HG02885 (cell line): ENCODE measurements around the gene NAA60.

ENCODE experiments used
- ATAC-seq: cut with Tn5 transposase; IDR thresholded peaks from one replicate; pipeline ENCODE4 v1.9.1; 2021; ENCODE audit warnings: mild to moderate bottlenecking; ENCODE audit not compliant: unreplicated experiment, poor library complexity

NAA60 gene

GRCh38 chr16:3443108-3444031 lies at the start of gene NAA60, which contains the start of gene ZNF597:
Gene NAA60 (plus strand): TSS chr16:3443680. CDS start chr16:3476228, 32,548 bp downstream.
Gene ZNF597 (minus strand): TSS chr16:3443504. CDS start chr16:3443153, 351 bp downstream.
- ATAC-seq: peak; percentile 91

- ATAC-seq: no peak
These were observed 43.1 kb upstream of the NAA60 start for GRCh38 chr16:3400446-3400778.

GRCh38 chr16:3400779-3401688 lies 42.4 kb upstream of the NAA60 start, which contains the start of the genes ZNF174 and ZSCAN32:
Gene ZNF174 (plus strand): TSS chr16:3401215. CDS start chr16:3402005, 790 bp downstream.
Gene ZSCAN32 (minus strand): TSS chr16:3401004. CDS start chr16:3397557, 3,447 bp downstream.
- peak; percentile 97 for ATAC-seq

GRCh38 chr16:3401719-3402397 lies 41.6 kb upstream of the NAA60 start:
- ATAC-seq: no peak

- no peak for ATAC-seq
These were observed 34.8 kb upstream of the NAA60 start for GRCh38 chr16:3408561-3409197.

GRCh38 chr16:3413730-3414379 lies 29.6 kb upstream of the NAA60 start:
- ATAC-seq: no peak

GRCh38 chr16:3431779-3432219 lies 11.7 kb upstream of the NAA60 start:
- no peak for ATAC-seq

GRCh38 chr16:3434373-3434772 lies 9.1 kb upstream of the NAA60 start:
- ATAC-seq: no peak

- ATAC-seq: no peak
These were observed 3.8 kb upstream of the NAA60 start for GRCh38 chr16:3439637-3440036.

GRCh38 chr16:3444032-3444388 lies 530 bp downstream of the NAA60 start:
- peak; percentile 16 for ATAC-seq

- no peak for ATAC-seq
These were observed 10.6 kb downstream of the NAA60 start for GRCh38 chr16:3454093-3454492.

- ATAC-seq: no peak
These were observed 11.2 kb downstream of the NAA60 start for GRCh38 chr16:3454631-3455147.

GRCh38 chr16:3457434-3458252 lies 14.2 kb downstream of the NAA60 start:
- peak; percentile 81 for ATAC-seq

GRCh38 chr16:3458278-3458851 lies 14.9 kb downstream of the NAA60 start:
- ATAC-seq: no peak

- no peak for ATAC-seq
These were observed 15.4 kb downstream of the NAA60 start for GRCh38 chr16:3458852-3459361.

- ATAC-seq: no peak
These were observed 16.1 kb downstream of the NAA60 start for GRCh38 chr16:3459401-3460090.

- ATAC-seq: no peak
These were observed 16.6 kb downstream of the NAA60 start for GRCh38 chr16:3460121-3460520.
